Neural progenitor cell (in vitro differentiated cells): ENCODE measurements around the gene JOSD2. TPM values are rescaled to one million over a fixed set of nuclear protein-coding genes. Genes with fewer than 3 reads are reported as not detected.

Source experiments
- DNase-seq: peaks from one replicate; pipeline ENCODE4 v3.0.0-alpha.2; 2016; ENCODE audit warnings: low spot score
- H2AFZ ChIP-seq: fragments of 200-600 bp; sonication (generic); replicated peaks from 2 replicates; pipeline ENCODE4 v1.6.1; 2016; ENCODE audit warnings: antibody characterized with exemption
- H3F3A ChIP-seq: fragments of 200-600 bp; sonication (generic); 2 replicates; pipeline ENCODE4 v1.6.1; 2016; ENCODE audit warnings: antibody characterized with exemption, low read depth
- H3K27ac ChIP-seq: fragments of 200-600 bp; sonication (generic); 2 replicates; pipeline ENCODE4 v1.5.1; 2016; ENCODE audit warnings: mild to moderate bottlenecking
- H3K27me3 ChIP-seq: fragments of 200-600 bp; sonication (generic); 2 replicates; pipeline ENCODE4 v1.6.1; 2016; ENCODE audit warnings: mild to moderate bottlenecking, moderate library complexity
- H3K36me3 ChIP-seq: fragments of 200-600 bp; sonication (generic); 2 replicates; pipeline ENCODE4 v1.5.1; 2016
- H3K4me1 ChIP-seq: fragments of 200-600 bp; sonication (generic); 2 replicates; pipeline ENCODE4 v1.6.1; 2016; ENCODE audit warnings: mixed run types
- H3K4me2 ChIP-seq: fragments of 200-600 bp; sonication (generic); 2 replicates; pipeline ENCODE4 v1.6.1; 2016
- H3K4me3 ChIP-seq: fragments of 200-600 bp; sonication (generic); 2 replicates; pipeline ENCODE4 v1.5.1; 2016
- H3K79me2 ChIP-seq: fragments of 200-600 bp; sonication (generic); 2 replicates; pipeline ENCODE4 v1.6.1; 2016; ENCODE audit warnings: low read depth
- H3K9ac ChIP-seq: fragments of 200-600 bp; sonication (generic); 2 replicates; pipeline ENCODE4 v1.6.1; 2016
- H3K9me3 ChIP-seq: fragments of 200-600 bp; sonication (generic); 2 replicates; pipeline ENCODE4 v1.5.1; 2016; ENCODE audit warnings: low read depth
- H4K20me1 ChIP-seq: fragments of 200-600 bp; sonication (generic); 2 replicates; pipeline ENCODE4 v1.6.1; 2016; ENCODE audit warnings: low read depth
- H3K27ac Mint-ChIP-seq: 3 replicates; pipeline ENCODE4 v1.8.0; 2021; ENCODE audit warnings: mixed read lengths
- H3K27me3 Mint-ChIP-seq: 2 replicates; pipeline ENCODE4 v1.8.0; 2022; ENCODE audit warnings: low read depth, mild to moderate bottlenecking, inconsistent platforms, moderate library complexity, mixed read lengths; ENCODE audit not compliant: insufficient read depth
- H3K36me3 Mint-ChIP-seq: 3 replicates; pipeline ENCODE4 v1.8.0; 2021; ENCODE audit warnings: mixed read lengths
- H3K4me1 Mint-ChIP-seq: 3 replicates; pipeline ENCODE4 v1.8.0; 2021; ENCODE audit warnings: mixed read lengths
- H3K4me3 Mint-ChIP-seq: 3 replicates; pipeline ENCODE4 v1.8.0; 2021; ENCODE audit warnings: mild to moderate bottlenecking, moderate library complexity, mixed read lengths
- H3K9me3 Mint-ChIP-seq: 3 replicates; pipeline ENCODE4 v1.8.0; 2020; ENCODE audit warnings: mixed read lengths
- CTCF ChIP-seq: fragments of 200-600 bp; sonication (generic); IDR thresholded peaks from 2 replicates; pipeline ENCODE4 v1.5.1; 2017; ENCODE audit warnings: antibody characterized with exemption, mild to moderate bottlenecking
- EZH2 ChIP-seq: fragments of 200-600 bp; sonication (generic); IDR thresholded peaks from 2 replicates; pipeline ENCODE4 v1.6.1; 2017; ENCODE audit warnings: antibody characterized with exemption, mild to moderate bottlenecking, moderate library complexity
- EZH2phosphoT487 ChIP-seq: fragments of 200-600 bp; sonication (generic); IDR thresholded peaks from 2 replicates; pipeline ENCODE4 v1.6.1; 2017; ENCODE audit warnings: antibody characterized with exemption
- total RNA-seq: library from RNA; depleted of rRNA; stranded (reverse); fragments of >200 nt; gene quantifications from 2 replicates; pipeline ENCODE4 v1.2.3, GENCODE V29; 2015; ENCODE audit warnings: low replicate concordance

Gene JOSD2
- total RNA-seq = 1.7 and 2.4 TPM in 2 replicates

- Mint-ChIP-seq H3K27ac (peak within 1 kb of the TSS; percentile 76), H3K36me3 (no peaks in the 10 kb centered on the region), H3K27me3 (peaks cover 31% of the 10 kb centered on the region), H3K4me1 (peaks cover 49% of the 10 kb centered on the region), H3K4me3 (peak within 1 kb of the TSS; percentile 85), H3K9me3 (no peaks in the 10 kb centered on the region)
- no peaks in the 10 kb centered on the region for H3F3A ChIP-seq
- H3K9me3 ChIP-seq = no peaks in the 10 kb centered on the region
- peaks cover 12% of the 10 kb centered on the region for H3K4me1 ChIP-seq
- peak within 1 kb of the TSS; percentile 11 for H3K9ac ChIP-seq
- peak; percentile 100 for DNase-seq
- H3K27me3 ChIP-seq = no peaks in the 10 kb centered on the region
- no peaks in the 10 kb centered on the region for H3K79me2 ChIP-seq
- peak within 1 kb of the TSS; percentile 69 for H3K4me2 ChIP-seq
- no peak for TF ChIP-seq CTCF
- TF ChIP-seq EZH2phosphoT487 = no peak
- no peak for TF ChIP-seq EZH2
- H3K27ac ChIP-seq = no peak within 1 kb of the TSS
- H4K20me1 ChIP-seq = no peaks in the 10 kb centered on the region
- H3K4me3 ChIP-seq = peak within 1 kb of the TSS; percentile 47
- H3K36me3 ChIP-seq = no peaks in the 10 kb centered on the region
- H2AFZ ChIP-seq = no peak within 1 kb of the TSS
Observed at GRCh38 chr19:50511069-50511822, at the start of gene JOSD2. Gene JOSD2, minus strand, starts transcription at chr19:50511191. Its CDS starts 760 bp downstream, at chr19:50510431.

- H3K36me3 Mint-ChIP-seq = peaks cover 2% of the 10 kb centered on the region
- Histone ChIP-seq H3K9me3 (no peaks in the 10 kb centered on the region), H3K27me3 (peaks cover 89% of the 10 kb centered on the region), H3F3A (peaks cover 9% of the 10 kb centered on the region), H4K20me1 (peaks cover 78% of the 10 kb centered on the region), H3K27ac (no peak overlapping the region), H3K4me1 (no peaks in the 10 kb centered on the region), H3K36me3 (no peaks in the 10 kb centered on the region), H3K79me2 (peaks cover 4% of the 10 kb centered on the region), H2AFZ (no peak overlapping the region), H3K4me3 (no peak overlapping the region), H3K9ac (no peak overlapping the region), H3K4me2 (no peak overlapping the region)
- TF ChIP-seq CTCF = no peak
- TF ChIP-seq EZH2 = no peak
- no peak for TF ChIP-seq EZH2phosphoT487
- peak overlapping the region; percentile 50 for H3K4me3 Mint-ChIP-seq
- H3K9me3 Mint-ChIP-seq = no peaks in the 10 kb centered on the region
- peaks cover 7% of the 10 kb centered on the region for H3K27me3 Mint-ChIP-seq
- no peak for DNase-seq
- H3K27ac Mint-ChIP-seq = peak overlapping the region; percentile 80
- H3K4me1 Mint-ChIP-seq = peaks cover 78% of the 10 kb centered on the region
Observed at GRCh38 chr19:50559636-50560035, 48.6 kb upstream of the JOSD2 start.

GRCh38 chr19:50558449-50558848, 47.5 kb upstream of the JOSD2 start:
- peaks cover 87% of the 10 kb centered on the region for H3K27me3 ChIP-seq
- no peaks in the 10 kb centered on the region for H3K4me1 ChIP-seq
- H3K9ac ChIP-seq = no peak overlapping the region
- H3K36me3 ChIP-seq = no peaks in the 10 kb centered on the region
- Mint-ChIP-seq H3K27ac (peak overlapping the region; percentile 8), H3K4me1 (peaks cover 71% of the 10 kb centered on the region), H3K4me3 (no peak overlapping the region), H3K27me3 (peaks cover 7% of the 10 kb centered on the region), H3K36me3 (peaks cover 2% of the 10 kb centered on the region), H3K9me3 (no peaks in the 10 kb centered on the region)
- TF ChIP-seq EZH2phosphoT487 = no peak
- TF ChIP-seq EZH2 = no peak
- no peak for TF ChIP-seq CTCF
- no peaks in the 10 kb centered on the region for H3K9me3 ChIP-seq
- DNase-seq = no peak
- peaks cover 76% of the 10 kb centered on the region for H4K20me1 ChIP-seq
- peaks cover 9% of the 10 kb centered on the region for H3F3A ChIP-seq
- H3K79me2 ChIP-seq = peaks cover 7% of the 10 kb centered on the region
- no peak overlapping the region for H2AFZ ChIP-seq
- no peak overlapping the region for H3K27ac ChIP-seq
- H3K4me3 ChIP-seq = no peak overlapping the region
- no peak overlapping the region for H3K4me2 ChIP-seq
